ENCODE data around the gene COL2A1. TPM values are rescaled to one million over a fixed set of nuclear protein-coding genes. Genes with fewer than 3 reads are reported as not detected.

Gene COL2A1
- total and polyA plus RNA-seq, 5 donors from 2014 or later, result not detected

- Mint-ChIP-seq H3K4me1 (no peaks in the 10 kb centered on the region), H3K4me3 (no peak overlapping the region)
- DNase-seq, result no peak
These were observed 24.1 kb downstream of the COL2A1 start for GRCh38 chr12:47980197-47980596.

GRCh38 chr12:47979686-47980085, 24.6 kb downstream of the COL2A1 start:
- Mint-ChIP-seq H3K27me3 (no peaks in the 10 kb centered on the region), H3K9me3 (no peaks in the 10 kb centered on the region), H3K4me1 (no peaks in the 10 kb centered on the region), H3K4me3 (no peak overlapping the region), H3K27ac (no peak overlapping the region), H3K36me3 (no peaks in the 10 kb centered on the region)
- DNase-seq (no peak), ATAC-seq (ENCODE audit: low read depth in 2 of 2) (no peak)
- H3K27me3 ChIP-seq (ENCODE audit: control insufficient read depth, insufficient read depth, low read length), result no peaks in the 10 kb centered on the region
- no peaks in the 10 kb centered on the region for H3K4me1 ChIP-seq (ENCODE audit: control insufficient read depth, insufficient read depth, low read length, poor library complexity, severe bottlenecking)
- no peak overlapping the region for H3K4me3 ChIP-seq (ENCODE audit: low read depth, low read length)
- no peaks in the 10 kb centered on the region for H3K9me3 ChIP-seq (ENCODE audit: control insufficient read depth in 2 of 2, low read length in 2 of 2)
- H3K27ac ChIP-seq (ENCODE audit: insufficient read depth, low read length, poor library complexity, severe bottlenecking), result no peak overlapping the region
- no peaks in the 10 kb centered on the region for H3K36me3 ChIP-seq (ENCODE audit: control insufficient read depth, insufficient read depth, low read length)

More at GRCh38 chr12:47980197-47980596, 24.1 kb downstream of the COL2A1 start:
- no peaks in the 10 kb centered on the region for H3K36me3 ChIP-seq (ENCODE audit: control insufficient read depth, insufficient read depth, low read length)
- Mint-ChIP-seq H3K36me3 (no peaks in the 10 kb centered on the region), H3K27ac (no peak overlapping the region), H3K27me3 (no peaks in the 10 kb centered on the region), H3K9me3 (no peaks in the 10 kb centered on the region)
- H3K4me3 ChIP-seq (ENCODE audit: low read depth, low read length), result no peak overlapping the region
- ATAC-seq (ENCODE audit: low read depth in 2 of 2), result no peak
- no peaks in the 10 kb centered on the region for H3K4me1 ChIP-seq (ENCODE audit: control insufficient read depth, insufficient read depth, low read length, poor library complexity, severe bottlenecking)
- no peaks in the 10 kb centered on the region for H3K9me3 ChIP-seq (ENCODE audit: control insufficient read depth in 2 of 2, low read length in 2 of 2)
- H3K27ac ChIP-seq (ENCODE audit: insufficient read depth, low read length, poor library complexity, severe bottlenecking), result no peak overlapping the region
- no peaks in the 10 kb centered on the region for H3K27me3 ChIP-seq (ENCODE audit: control insufficient read depth, insufficient read depth, low read length)

GRCh38 chr12:47979166-47979565, 25.1 kb downstream of the COL2A1 start:
- H3K9me3 ChIP-seq (ENCODE audit: control insufficient read depth in 2 of 2, low read length in 2 of 2), result no peaks in the 10 kb centered on the region
- H3K27ac Mint-ChIP-seq, result no peak overlapping the region
- ATAC-seq (ENCODE audit: low read depth in 2 of 2), result no peak
- no peaks in the 10 kb centered on the region for H3K4me1 Mint-ChIP-seq
- H3K27me3 Mint-ChIP-seq, result no peaks in the 10 kb centered on the region
- no peaks in the 10 kb centered on the region for H3K36me3 ChIP-seq (ENCODE audit: control insufficient read depth, insufficient read depth, low read length)
- no peak overlapping the region for H3K4me3 Mint-ChIP-seq
- no peaks in the 10 kb centered on the region for H3K27me3 ChIP-seq (ENCODE audit: control insufficient read depth, insufficient read depth, low read length)
- DNase-seq, result no peak
- H3K4me1 ChIP-seq (ENCODE audit: control insufficient read depth, insufficient read depth, low read length, poor library complexity, severe bottlenecking), result no peaks in the 10 kb centered on the region
- H3K27ac ChIP-seq (ENCODE audit: insufficient read depth, low read length, poor library complexity, severe bottlenecking), result no peak overlapping the region
- H3K9me3 Mint-ChIP-seq, result no peaks in the 10 kb centered on the region
- H3K36me3 Mint-ChIP-seq, result no peaks in the 10 kb centered on the region
- no peak overlapping the region for H3K4me3 ChIP-seq (ENCODE audit: low read depth, low read length)

GRCh38 chr12:47978598-47978873, 25.7 kb downstream of the COL2A1 start:
- Histone ChIP-seq H3K36me3 (ENCODE audit: control insufficient read depth, insufficient read depth, low read length) (no peaks in the 10 kb centered on the region), H3K9me3 (ENCODE audit: control insufficient read depth in 2 of 2, low read length in 2 of 2) (no peaks in the 10 kb centered on the region), H3K4me3 (ENCODE audit: low read depth, low read length) (no peak overlapping the region), H3K27ac (ENCODE audit: insufficient read depth, low read length, poor library complexity, severe bottlenecking) (no peak overlapping the region), H3K27me3 (ENCODE audit: control insufficient read depth, insufficient read depth, low read length) (no peaks in the 10 kb centered on the region), H3K4me1 (ENCODE audit: control insufficient read depth, insufficient read depth, low read length, poor library complexity, severe bottlenecking) (no peaks in the 10 kb centered on the region)
- Mint-ChIP-seq H3K36me3 (no peaks in the 10 kb centered on the region), H3K9me3 (no peaks in the 10 kb centered on the region), H3K4me3 (no peak overlapping the region), H3K4me1 (no peaks in the 10 kb centered on the region), H3K27me3 (no peaks in the 10 kb centered on the region), H3K27ac (no peak overlapping the region)
- ATAC-seq (ENCODE audit: low read depth in 2 of 2), result no peak
- DNase-seq, result no peak

GRCh38 chr12:47977772-47978597, 26.3 kb downstream of the COL2A1 start:
- no peaks in the 10 kb centered on the region for H3K36me3 ChIP-seq (ENCODE audit: control insufficient read depth, insufficient read depth, low read length)
- H3K4me1 ChIP-seq (ENCODE audit: control insufficient read depth, insufficient read depth, low read length, poor library complexity, severe bottlenecking), result no peaks in the 10 kb centered on the region
- no peak overlapping the region for H3K27ac Mint-ChIP-seq
- H3K4me1 Mint-ChIP-seq, result no peaks in the 10 kb centered on the region
- ATAC-seq (ENCODE audit: low read depth in 2 of 2) (no peak), DNase-seq (no peak)
- H3K27me3 Mint-ChIP-seq, result no peaks in the 10 kb centered on the region
- no peaks in the 10 kb centered on the region for H3K9me3 ChIP-seq (ENCODE audit: control insufficient read depth in 2 of 2, low read length in 2 of 2)
- no peak overlapping the region for H3K27ac ChIP-seq (ENCODE audit: insufficient read depth, low read length, poor library complexity, severe bottlenecking)
- no peak overlapping the region for H3K4me3 Mint-ChIP-seq
- H3K36me3 Mint-ChIP-seq, result no peaks in the 10 kb centered on the region
- H3K9me3 Mint-ChIP-seq, result no peaks in the 10 kb centered on the region
- H3K27me3 ChIP-seq (ENCODE audit: control insufficient read depth, insufficient read depth, low read length), result no peaks in the 10 kb centered on the region
- H3K4me3 ChIP-seq (ENCODE audit: low read depth, low read length), result no peak overlapping the region

GRCh38 chr12:47977046-47977771, 27.1 kb downstream of the COL2A1 start:
- Histone ChIP-seq H3K4me1 (ENCODE audit: control insufficient read depth, insufficient read depth, low read length, poor library complexity, severe bottlenecking) (no peaks in the 10 kb centered on the region), H3K9me3 (ENCODE audit: control insufficient read depth in 2 of 2, low read length in 2 of 2) (no peaks in the 10 kb centered on the region), H3K27ac (ENCODE audit: insufficient read depth, low read length, poor library complexity, severe bottlenecking) (no peak overlapping the region), H3K4me3 (ENCODE audit: low read depth, low read length) (no peak overlapping the region), H3K27me3 (ENCODE audit: control insufficient read depth, insufficient read depth, low read length) (no peaks in the 10 kb centered on the region), H3K36me3 (ENCODE audit: control insufficient read depth, insufficient read depth, low read length) (no peaks in the 10 kb centered on the region)
- Mint-ChIP-seq H3K4me3 (no peak overlapping the region), H3K27me3 (no peaks in the 10 kb centered on the region), H3K9me3 (no peaks in the 10 kb centered on the region), H3K36me3 (peaks cover 4% of the 10 kb centered on the region), H3K27ac (no peak overlapping the region), H3K4me1 (no peaks in the 10 kb centered on the region)
- DNase-seq (no peak), ATAC-seq (ENCODE audit: low read depth in 2 of 2) (no peak)

- H3K27ac ChIP-seq (ENCODE audit: insufficient read depth, low read length, poor library complexity, severe bottlenecking), result no peak overlapping the region
- H3K4me1 ChIP-seq (ENCODE audit: control insufficient read depth, insufficient read depth, low read length, poor library complexity, severe bottlenecking), result no peaks in the 10 kb centered on the region
- H3K9me3 ChIP-seq (ENCODE audit: control insufficient read depth in 2 of 2, low read length in 2 of 2), result no peaks in the 10 kb centered on the region
- no peak overlapping the region for H3K27ac Mint-ChIP-seq
- H3K4me3 ChIP-seq (ENCODE audit: low read depth, low read length), result no peak overlapping the region
- no peaks in the 10 kb centered on the region for H3K27me3 ChIP-seq (ENCODE audit: control insufficient read depth, insufficient read depth, low read length)
- no peaks in the 10 kb centered on the region for H3K4me1 Mint-ChIP-seq
- no peaks in the 10 kb centered on the region for H3K27me3 Mint-ChIP-seq
- ATAC-seq (ENCODE audit: low read depth in 2 of 2) (no peak), DNase-seq (no peak)
- H3K36me3 Mint-ChIP-seq, result peaks cover 4% of the 10 kb centered on the region
- no peaks in the 10 kb centered on the region for H3K9me3 Mint-ChIP-seq
- H3K4me3 Mint-ChIP-seq, result no peak overlapping the region
- no peaks in the 10 kb centered on the region for H3K36me3 ChIP-seq (ENCODE audit: control insufficient read depth, insufficient read depth, low read length)
These were observed 28.5 kb downstream of the COL2A1 start for GRCh38 chr12:47975816-47976215.
